Spinal cord (tissue), 10 donors: ENCODE results near the gene PCSK7. TPM values are rescaled to one million over a fixed set of nuclear protein-coding genes. Genes with fewer than 3 reads are reported as not detected.

Experiments used
- DNase-seq, 6 donors: peaks; one replicate each; pipeline versions ENCODE4 v3.0.0 to v3.0.0-alpha.2; 2013 to 2015; ENCODE audit warnings: low spot score in 6 of 6, low read depth in 4 of 6
- H3K27ac ChIP-seq: one replicate; pipeline ENCODE4 v1.5.1; 2013; ENCODE audit warnings: low read depth, low read length, control low read depth
- H3K27me3 ChIP-seq: one replicate; pipeline ENCODE4 v1.6.1; 2013; ENCODE audit warnings: low read length; ENCODE audit not compliant: control insufficient read depth, insufficient read depth
- H3K36me3 ChIP-seq: one replicate; pipeline ENCODE4 v1.6.1; 2013; ENCODE audit warnings: low read length; ENCODE audit not compliant: control insufficient read depth, insufficient read depth
- H3K4me1 ChIP-seq: one replicate; pipeline ENCODE4 v1.6.1; 2013; ENCODE audit warnings: low read length; ENCODE audit not compliant: control insufficient read depth, insufficient read depth
- H3K4me3 ChIP-seq: one replicate; pipeline ENCODE4 v1.5.1; 2013; ENCODE audit warnings: low read depth, low read length, control low read depth
- H3K9me3 ChIP-seq: one replicate; pipeline ENCODE4 v1.6.1; 2013; ENCODE audit warnings: low read length; ENCODE audit not compliant: control insufficient read depth, insufficient read depth
- WGBS: methylation state at CpG from one replicate; pipeline ENCODE4 v1.1.5; 2013; ENCODE audit warnings: missing lambda C conversion rate; ENCODE audit not compliant: insufficient coverage; 5-methylcytosine and 5-hydroxymethylcytosine counted together
- polyA plus RNA-seq, 2 donors: library from polyadenylated mRNA; unstranded; fragments of 120-200 nt; gene quantifications; one replicate each; pipeline ENCODE4 v1.2.1, GENCODE V29; 2013; ENCODE audit not compliant: insufficient read length in 2 of 2
- total RNA-seq, 2 donors: library from RNA; depleted of rRNA in 1 of 2; stranded (reverse); fragments of 120-200 nt in 1 of 2; fragments of >200 nt in 1 of 2; gene quantifications; one replicate each; pipeline versions ENCODE4 v1.2.3 to v1.2.4, GENCODE V29; 2013 to 2014
- donor health status: healthy.

PCSK7 gene
- total and polyA plus RNA-seq, 4 donors = 24.8 to 59.6 (median 32.7) TPM

GRCh38 chr11:117232911-117233409 lies 1.1 kb upstream of the PCSK7 start:
- peak overlapping the region; percentile 71 for H3K4me3 ChIP-seq
- H3K27me3 ChIP-seq = no peaks in the 10 kb centered on the region
- H3K9me3 ChIP-seq = no peaks in the 10 kb centered on the region
- H3K36me3 ChIP-seq = peaks cover 34% of the 10 kb centered on the region
- 0% methylated on average over 23 of the region's 27 CpGs for WGBS
- peaks cover 20% of the 10 kb centered on the region for H3K4me1 ChIP-seq
- DNase-seq = peak in 2 of 6 donors; percentile 30 to 34
- peak overlapping the region; percentile 57 for H3K27ac ChIP-seq

GRCh38 chr11:117232092-117232878 lies 412 bp upstream of the PCSK7 start, which contains the start of gene RNF214:
TSS of gene RNF214 (plus strand) at chr11:117232671. CDS start at chr11:117234273, 1,602 bp downstream.
- H3K4me3 ChIP-seq = peak within 1 kb of the TSS; percentile 94
- peak; percentile 62 to 95 (median 78) for DNase-seq
- peaks cover 41% of the 10 kb centered on the region for H3K36me3 ChIP-seq
- H3K9me3 ChIP-seq = no peaks in the 10 kb centered on the region
- under 1% methylated on average over 65 of the region's 94 CpGs for WGBS
- H3K4me1 ChIP-seq = peaks cover 20% of the 10 kb centered on the region
- no peaks in the 10 kb centered on the region for H3K27me3 ChIP-seq
- peak within 1 kb of the TSS; percentile 97 for H3K27ac ChIP-seq

GRCh38 chr11:117230999-117231841 lies 653 bp downstream of the PCSK7 start:
- Histone ChIP-seq H3K4me1 (peaks cover 23% of the 10 kb centered on the region), H3K4me3 (peak overlapping the region; percentile 94), H3K27me3 (no peaks in the 10 kb centered on the region), H3K36me3 (peaks cover 45% of the 10 kb centered on the region), H3K27ac (peak overlapping the region; percentile 82), H3K9me3 (no peaks in the 10 kb centered on the region)
- no peak for DNase-seq
- 9% methylated on average over 13 of the region's 14 CpGs for WGBS

GRCh38 chr11:117230286-117230961 lies 1.4 kb downstream of the PCSK7 start:
- Histone ChIP-seq H3K9me3 (no peaks in the 10 kb centered on the region), H3K4me1 (peaks cover 23% of the 10 kb centered on the region), H3K36me3 (peaks cover 47% of the 10 kb centered on the region), H3K27me3 (no peaks in the 10 kb centered on the region), H3K27ac (no peak overlapping the region), H3K4me3 (peak overlapping the region; percentile 94)
- WGBS = 83% methylated on average over 8 of the region's 12 CpGs
- DNase-seq = no peak

GRCh38 chr11:117229931-117230285 lies 2.0 kb downstream of the PCSK7 start:
- H3K4me3 ChIP-seq = no peak overlapping the region
- 77% methylated on average over 5 of the region's 5 CpGs for WGBS
- no peak for DNase-seq

GRCh38 chr11:117229411-117229810 lies 2.5 kb downstream of the PCSK7 start:
- Histone ChIP-seq H3K4me3 (no peak overlapping the region), H3K4me1 (peaks cover 23% of the 10 kb centered on the region), H3K27ac (no peak overlapping the region), H3K9me3 (no peaks in the 10 kb centered on the region), H3K36me3 (peaks cover 57% of the 10 kb centered on the region), H3K27me3 (no peaks in the 10 kb centered on the region)
- WGBS = 94% methylated on average over 12 of the region's 12 CpGs
- DNase-seq = no peak

More at GRCh38 chr11:117229931-117230285, 2.0 kb downstream of the PCSK7 start:
- Histone ChIP-seq H3K9me3 (no peaks in the 10 kb centered on the region), H3K36me3 (peaks cover 52% of the 10 kb centered on the region), H3K27me3 (no peaks in the 10 kb centered on the region), H3K4me1 (peaks cover 23% of the 10 kb centered on the region), H3K27ac (no peak overlapping the region)

- no CpG with 5 or more reads among the region's 11 CpGs for WGBS
- no peak for DNase-seq
- Histone ChIP-seq H3K27me3 (no peaks in the 10 kb centered on the region), H3K9me3 (no peaks in the 10 kb centered on the region), H3K36me3 (peaks cover 71% of the 10 kb centered on the region), H3K27ac (no peak overlapping the region), H3K4me3 (no peak overlapping the region), H3K4me1 (peaks cover 22% of the 10 kb centered on the region)
These were observed 3.8 kb downstream of the PCSK7 start for GRCh38 chr11:117228091-117228490.

- WGBS = 85% methylated on average over 11 of the region's 19 CpGs
- Histone ChIP-seq H3K27me3 (no peaks in the 10 kb centered on the region), H3K4me1 (peaks cover 22% of the 10 kb centered on the region), H3K36me3 (peaks cover 78% of the 10 kb centered on the region), H3K4me3 (no peak overlapping the region), H3K9me3 (no peaks in the 10 kb centered on the region), H3K27ac (no peak overlapping the region)
- peak in 5 of 6 donors; percentile 73 to 95 (median 83) for DNase-seq
These were observed 5.2 kb downstream of the PCSK7 start for GRCh38 chr11:117226388-117227385.
